Ascending aorta (tissue), 2 donors: ENCODE results near the gene DNAJC3. TPM values are rescaled to one million over a fixed set of nuclear protein-coding genes. Genes with fewer than 3 reads are reported as not detected.
"Not testable (repeated sequence)": the region's sequence is repeated elsewhere in the genome, so short reads cannot be mapped to it uniquely, and the experiment has no call there.

Experiments
- DNase-seq, 2 donors: peaks; one replicate each; pipeline ENCODE4 v3.0.0-alpha.2; 2019; ENCODE audit warnings: low spot score in 2 of 2
- H3K27ac ChIP-seq, 2 donors: fragments of 200-600 bp; sonication (generic); one replicate each; pipeline ENCODE4 v1.5.1; 2016 to 2017; ENCODE audit warnings: mild to moderate bottlenecking in 1 of 2
- H3K27me3 ChIP-seq: fragments of 200-600 bp; sonication (generic); one replicate; pipeline ENCODE4 v1.5.1; 2017
- H3K36me3 ChIP-seq, 2 donors: fragments of 200-600 bp; sonication (generic); one replicate each; pipeline ENCODE4 v1.5.1; 2016
- H3K4me1 ChIP-seq, 2 donors: fragments of 200-600 bp; sonication (generic); one replicate each; pipeline ENCODE4 v1.5.1; 2016 to 2017; ENCODE audit warnings: mild to moderate bottlenecking in 1 of 2
- H3K4me3 ChIP-seq, 2 donors: fragments of 200-600 bp; sonication (generic); one replicate each; pipeline ENCODE4 v1.5.1; 2016 to 2017; ENCODE audit warnings: mild to moderate bottlenecking in 1 of 2
- H3K9me3 ChIP-seq, 2 donors: fragments of 200-600 bp; sonication (generic); one replicate each; pipeline ENCODE4 v1.5.1; 2016
- CTCF ChIP-seq, 3 experiments: fragments of 200-600 bp in 2 of 3; fragments of 450-650 bp in 1 of 3; sonication (generic) in 2 of 3; IDR thresholded peaks; one replicate each; pipeline ENCODE4 v1.5.1; 2016 to 2019; ENCODE audit warnings: antibody characterized with exemption in 3 of 3, mild to moderate bottlenecking in 1 of 3, moderate library complexity in 1 of 3
- intact Hi-C: fragments of 100-400 bp; cut with DNase I; formaldehyde crosslinking; loops from one replicate; pipeline ENCODE4 v1.15.1; 2023
- total RNA-seq: library from RNA; depleted of rRNA; stranded (reverse); fragments of >200 nt; gene quantifications from one replicate; pipeline ENCODE4 v1.1.0, GENCODE V29; 2016

The DNAJC3 gene
- total RNA-seq, 1 donor from 2014 or later: 44.3 TPM

- Histone ChIP-seq H3K9me3 (no peaks in the 10 kb centered on the region), H3K27ac (no peak overlapping the region), H3K36me3 (no peaks in the 10 kb centered on the region), H3K27me3 (no peaks in the 10 kb centered on the region), H3K4me3 (no peak overlapping the region), H3K4me1 (no peaks in the 10 kb centered on the region)
- no peak for TF ChIP-seq CTCF (IDR thresholded peaks at IDR 0.05)
- no peak for DNase-seq
- intact Hi-C loops: no loop called here
These were observed 24.1 kb upstream of the DNAJC3 start for GRCh38 chr13:95652821-95653220.

GRCh38 chr13:95656386-95657015 lies 20.4 kb upstream of the DNAJC3 start:
- DNase-seq: no peak
- H3K27me3 ChIP-seq: no peaks in the 10 kb centered on the region
- H3K9me3 ChIP-seq: no peaks in the 10 kb centered on the region
- TF ChIP-seq CTCF (IDR thresholded peaks at IDR 0.05): no peak
- no peak overlapping the region for H3K27ac ChIP-seq
- H3K4me1 ChIP-seq: no peaks in the 10 kb centered on the region
- no peaks in the 10 kb centered on the region for H3K36me3 ChIP-seq
- intact Hi-C loops: no loop called here
- no peak overlapping the region for H3K4me3 ChIP-seq

- no peaks in the 10 kb centered on the region for H3K4me1 ChIP-seq
- intact Hi-C loops: no loop called here
- no peak for DNase-seq
- no peak overlapping the region for H3K4me3 ChIP-seq
- H3K27me3 ChIP-seq: no peaks in the 10 kb centered on the region
- no peaks in the 10 kb centered on the region for H3K36me3 ChIP-seq
- no peak for TF ChIP-seq CTCF (IDR thresholded peaks at IDR 0.05)
- peaks cover 0 to 10% of the 10 kb centered on the region in 2 donors for H3K9me3 ChIP-seq
- H3K27ac ChIP-seq: no peak overlapping the region
These were observed 17.4 kb upstream of the DNAJC3 start for GRCh38 chr13:95659500-95659899.

GRCh38 chr13:95660981-95661581 lies 15.9 kb upstream of the DNAJC3 start:
- intact Hi-C loops: no loop called here
- Histone ChIP-seq H3K36me3 (no peaks in the 10 kb centered on the region), H3K27ac (no peak overlapping the region), H3K4me3 (no peak overlapping the region), H3K9me3 (peaks cover 0 to 26% of the 10 kb centered on the region in 2 donors), H3K4me1 (no peaks in the 10 kb centered on the region), H3K27me3 (no peaks in the 10 kb centered on the region)
- TF ChIP-seq CTCF (IDR thresholded peaks at IDR 0.05): peak in 2 of 3 experiments; percentile 15 to 37
- no peak for DNase-seq

GRCh38 chr13:95667235-95667634 lies 9.7 kb upstream of the DNAJC3 start:
- DNase-seq, H3K27me3 ChIP-seq, H3K4me3 ChIP-seq, H3K36me3 ChIP-seq, intact Hi-C loops, H3K27ac ChIP-seq, H3K4me1 ChIP-seq: not testable (repeated sequence)
- H3K9me3 ChIP-seq: peaks cover 39 to 87% of the 10 kb centered on the region in 2 donors

- H3K27me3 ChIP-seq: no peaks in the 10 kb centered on the region
- intact Hi-C loops: no loop called here
- peaks cover 36 to 84% of the 10 kb centered on the region in 2 donors for H3K9me3 ChIP-seq
- TF ChIP-seq CTCF (IDR thresholded peaks at IDR 0.05): no peak
- H3K36me3 ChIP-seq: no peaks in the 10 kb centered on the region
- DNase-seq: no peak
- peaks cover 0 to 10% of the 10 kb centered on the region in 2 donors for H3K4me1 ChIP-seq
- no peak overlapping the region for H3K4me3 ChIP-seq
- no peak overlapping the region for H3K27ac ChIP-seq
These were observed 5.3 kb upstream of the DNAJC3 start for GRCh38 chr13:95671597-95671996.
